Mucosa of descending colon (tissue), 3 donors: Measurements from ENCODE around the gene RANBP17. TPM values are rescaled to one million over a fixed set of nuclear protein-coding genes. Genes with fewer than 3 reads are reported as not detected.
"Not testable (repeated sequence)": the region's sequence is repeated elsewhere in the genome, so short reads cannot be mapped to it uniquely, and the experiment has no call there.

Experiments used
- ATAC-seq: fragments of 200-7000 bp; cut with Tn5 transposase; one replicate; pipeline ENCODE4 v1.9.1; 2020; ENCODE audit warnings: mild to moderate bottlenecking, moderate library complexity
- DNase-seq, 3 donors: peaks; one replicate each; pipeline ENCODE4 v3.0.0-alpha.2; 2020
- H3K36me3 ChIP-seq: fragments of 200-600 bp; one replicate; pipeline ENCODE4 v1.8.0; 2021; ENCODE audit warnings: low read depth, mild to moderate bottlenecking
- H3K4me1 ChIP-seq: fragments of 200-600 bp; one replicate; pipeline ENCODE4 v1.8.0; 2021; ENCODE audit warnings: low read depth, mild to moderate bottlenecking
- H3K4me3 ChIP-seq: fragments of 200-600 bp; one replicate; pipeline ENCODE4 v1.8.0; 2021; ENCODE audit warnings: mild to moderate bottlenecking
- H3K9me3 ChIP-seq: fragments of 200-600 bp; one replicate; pipeline ENCODE4 v1.8.0; 2021; ENCODE audit warnings: mild to moderate bottlenecking
- intact Hi-C, 2 donors: fragments of 100-400 bp; cut with DNase I in 1 of 2; cut with micrococcal nuclease in 1 of 2; formaldehyde crosslinking; loops; one replicate each; pipeline versions ENCODE4 v1.11.0 to v1.11.1; 2022; cut with DNase I, micrococcal nuclease
- total RNA-seq, 3 donors: library from RNA; stranded (reverse); fragmentation: NEBNext Ultra II Directional in 2 of 3; extraction: Animal tissue kit (Norgen Biotek cat#: 25700) in 2 of 3; gene quantifications; one replicate each; pipeline versions ENCODE4 v1.2.1 to v1.2.4, GENCODE V29; 2021 to 2023
- TF ChIP-seq, protein P1 (sequence below): fragments of 200-600 bp; IDR thresholded peaks from one replicate; pipeline ENCODE4 v1.8.0; 2022; ENCODE audit warnings: antibody characterized with exemption, mild to moderate bottlenecking
- donor health status: DM: no; HTN: no; CAD: no; lungs with moderate emphysema.
- donor health status: DM: no; HTN: no; CAD: no.
- donor health status: DM: no; HTN: yes; CAD: no.

Gene RANBP17
- total RNA-seq, 3 donors from 2014 or later: 11.7 to 19.7 (median 13.4) TPM

DNA sequence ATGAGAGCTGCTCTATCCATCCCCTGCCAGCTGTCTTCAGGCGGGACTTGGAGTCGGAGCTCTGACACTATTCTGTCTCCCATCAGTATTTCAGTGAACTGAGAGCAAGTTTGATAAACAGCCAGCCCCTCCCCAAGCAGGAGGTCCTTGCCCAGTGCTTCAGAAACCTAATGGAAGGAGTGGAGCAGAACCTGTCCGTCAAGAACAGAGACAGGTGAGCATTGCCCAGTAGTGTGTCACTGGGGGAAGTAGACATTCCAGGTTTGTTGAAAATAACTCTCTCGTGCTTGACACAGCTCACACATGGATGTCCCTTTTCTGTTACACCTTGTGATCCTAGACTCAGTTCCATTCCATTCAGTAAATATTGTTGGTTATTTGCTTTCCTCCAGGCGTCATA, 434.0 kb downstream of the RANBP17 start:
- intact Hi-C loops: no loop called here
- DNase-seq (no peak), ATAC-seq (no peak)
- Histone ChIP-seq H3K4me1 (no peaks in the 10 kb centered on the region), H3K4me3 (no peak overlapping the region), H3K9me3 (no peaks in the 10 kb centered on the region), H3K36me3 (no peaks in the 10 kb centered on the region)
- TF ChIP-seq, protein P1, sequence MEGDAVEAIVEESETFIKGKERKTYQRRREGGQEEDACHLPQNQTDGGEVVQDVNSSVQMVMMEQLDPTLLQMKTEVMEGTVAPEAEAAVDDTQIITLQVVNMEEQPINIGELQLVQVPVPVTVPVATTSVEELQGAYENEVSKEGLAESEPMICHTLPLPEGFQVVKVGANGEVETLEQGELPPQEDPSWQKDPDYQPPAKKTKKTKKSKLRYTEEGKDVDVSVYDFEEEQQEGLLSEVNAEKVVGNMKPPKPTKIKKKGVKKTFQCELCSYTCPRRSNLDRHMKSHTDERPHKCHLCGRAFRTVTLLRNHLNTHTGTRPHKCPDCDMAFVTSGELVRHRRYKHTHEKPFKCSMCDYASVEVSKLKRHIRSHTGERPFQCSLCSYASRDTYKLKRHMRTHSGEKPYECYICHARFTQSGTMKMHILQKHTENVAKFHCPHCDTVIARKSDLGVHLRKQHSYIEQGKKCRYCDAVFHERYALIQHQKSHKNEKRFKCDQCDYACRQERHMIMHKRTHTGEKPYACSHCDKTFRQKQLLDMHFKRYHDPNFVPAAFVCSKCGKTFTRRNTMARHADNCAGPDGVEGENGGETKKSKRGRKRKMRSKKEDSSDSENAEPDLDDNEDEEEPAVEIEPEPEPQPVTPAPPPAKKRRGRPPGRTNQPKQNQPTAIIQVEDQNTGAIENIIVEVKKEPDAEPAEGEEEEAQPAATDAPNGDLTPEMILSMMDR: no peak

DNA sequence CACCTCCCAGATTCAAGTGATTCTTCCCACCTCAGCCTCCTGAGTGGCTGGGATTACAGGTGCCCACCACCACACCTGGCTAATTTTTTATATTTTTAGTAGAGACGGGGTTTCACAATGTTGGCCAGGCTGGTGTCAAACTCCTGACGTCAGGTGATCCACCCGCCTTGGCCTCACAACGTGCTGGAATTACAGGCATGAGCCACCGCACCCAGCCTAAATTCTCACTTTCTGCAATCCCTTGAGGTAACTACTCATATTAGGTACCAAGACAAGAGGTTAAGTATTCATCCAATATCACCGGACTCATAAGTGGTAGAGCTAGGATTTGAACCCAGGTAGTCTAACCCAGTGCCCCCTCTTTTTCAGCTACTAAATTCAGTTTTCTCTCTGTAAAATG, 436.1 kb downstream of the RANBP17 start:
- H3K4me3 ChIP-seq, ATAC-seq, H3K36me3 ChIP-seq, intact Hi-C loops, DNase-seq, H3K9me3 ChIP-seq, H3K4me1 ChIP-seq: not testable (repeated sequence)

DNA sequence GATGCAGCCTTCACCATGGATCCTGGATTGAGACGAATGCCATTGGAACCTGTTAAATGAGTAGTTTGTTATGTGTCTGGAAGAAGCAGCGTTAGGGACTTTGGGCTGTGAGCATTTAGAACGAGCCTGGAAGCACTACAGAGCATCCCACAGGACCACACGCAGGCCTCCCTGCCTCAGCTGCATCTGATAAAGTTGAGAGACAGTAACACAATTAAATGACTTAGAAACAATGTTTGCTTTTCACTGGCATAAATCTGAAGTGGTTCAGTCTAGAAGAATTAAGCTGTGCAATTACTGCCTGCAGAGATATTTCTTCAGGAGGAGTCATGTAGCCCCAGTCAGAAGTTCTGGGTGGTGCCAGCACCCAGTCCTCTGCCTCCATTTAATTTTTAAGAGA, 437.4 kb downstream of the RANBP17 start:
- no peak for DNase-seq
- no peak for ATAC-seq
- TF ChIP-seq, protein P1: no peak
- H3K4me1 ChIP-seq: no peaks in the 10 kb centered on the region
- H3K9me3 ChIP-seq: no peaks in the 10 kb centered on the region
- H3K36me3 ChIP-seq: no peaks in the 10 kb centered on the region
- no peak overlapping the region for H3K4me3 ChIP-seq
- intact Hi-C loops: no loop called here

DNA sequence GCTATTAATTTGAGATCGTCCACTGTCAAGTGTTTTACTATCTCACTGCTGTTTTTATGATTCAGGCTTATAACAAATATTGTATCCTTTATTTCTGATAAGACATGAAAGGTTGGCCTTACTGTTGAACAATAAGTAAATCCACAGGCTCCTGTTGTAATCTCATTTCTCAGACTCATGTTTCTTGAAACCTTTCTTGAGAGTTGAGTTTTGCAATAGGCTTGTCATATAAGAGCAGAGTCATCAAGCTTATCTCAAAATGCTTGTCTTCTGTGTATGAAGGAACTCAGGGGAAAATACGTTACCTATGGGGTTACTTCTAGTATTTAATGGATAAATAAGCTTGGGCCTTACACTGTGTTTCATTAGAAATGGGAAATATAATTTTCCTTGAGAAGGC, 438.0 kb downstream of the RANBP17 start:
- H3K36me3 ChIP-seq: no peaks in the 10 kb centered on the region
- intact Hi-C loops: no loop called here
- TF ChIP-seq, protein P1: no peak
- DNase-seq (no peak), ATAC-seq (no peak)
- H3K9me3 ChIP-seq: no peaks in the 10 kb centered on the region
- H3K4me3 ChIP-seq: no peak overlapping the region
- H3K4me1 ChIP-seq: no peaks in the 10 kb centered on the region

DNA sequence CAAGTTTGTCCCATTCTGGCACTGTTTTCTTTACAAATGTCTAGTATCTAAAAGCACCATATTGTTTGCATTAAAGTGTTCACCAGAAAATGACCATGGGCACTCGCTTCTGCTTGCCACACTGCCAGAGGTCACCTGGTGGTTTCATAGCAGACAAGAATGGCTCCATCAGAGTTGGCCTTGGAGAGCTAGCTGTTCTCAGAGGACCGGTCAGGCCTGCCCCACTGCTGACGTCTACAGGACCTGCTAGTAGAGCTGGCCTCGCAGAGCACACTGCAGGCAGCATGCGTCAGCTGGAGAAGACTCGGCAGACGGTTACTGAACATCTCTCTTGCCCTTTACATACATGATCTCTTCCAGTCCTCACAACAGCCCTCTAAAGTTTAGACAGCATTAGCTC, 438.5 kb downstream of the RANBP17 start:
- Histone ChIP-seq H3K4me1 (no peaks in the 10 kb centered on the region), H3K4me3 (no peak overlapping the region), H3K36me3 (no peaks in the 10 kb centered on the region), H3K9me3 (no peaks in the 10 kb centered on the region)
- ATAC-seq (no peak), DNase-seq (no peak)
- TF ChIP-seq, protein P1: no peak
- intact Hi-C loops: no loop called here

DNA sequence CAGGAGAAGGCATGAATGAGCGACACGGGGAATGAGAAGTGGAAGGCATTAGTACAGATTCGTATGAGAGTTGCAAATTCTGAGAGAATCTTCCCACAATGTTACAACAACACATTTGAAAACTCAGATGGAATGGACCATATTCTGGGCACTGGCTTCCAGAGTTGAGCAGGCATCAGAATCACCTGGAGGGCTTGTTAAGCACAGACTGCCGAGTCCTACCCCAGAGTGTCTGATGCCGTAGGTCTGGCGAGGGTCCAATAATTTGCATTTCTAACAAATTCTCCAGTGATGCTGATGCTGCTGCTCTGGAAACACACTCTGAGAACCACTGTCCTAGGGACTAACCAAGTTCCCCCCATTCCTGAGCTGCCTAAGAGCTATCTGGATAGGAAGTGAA, 444.3 kb downstream of the RANBP17 start:
- Histone ChIP-seq H3K4me3 (no peak overlapping the region), H3K36me3 (no peaks in the 10 kb centered on the region), H3K4me1 (peaks cover 18% of the 10 kb centered on the region), H3K9me3 (no peaks in the 10 kb centered on the region)
- intact Hi-C loops: no loop called here
- DNase-seq (no peak), ATAC-seq (no peak)
- TF ChIP-seq, protein P1: no peak
